ENCODE measurements around the gene ZNF865. TPM values are rescaled to one million over a fixed set of nuclear protein-coding genes. Genes with fewer than 3 reads are reported as not detected.

Gene ZNF865
- total RNA-seq, 2 donors from 2014 or later = 6.5 to 14.8 TPM

GRCh38 chr19:55614711-55615542 is 9.5 kb downstream of the ZNF865 start:
- Histone ChIP-seq H3K27me3 (no peaks in the 10 kb centered on the region), H3K36me3 (replicated peaks in 1 of 2; ENCODE audit: insufficient read depth in 1 of 2, low read depth in 2 of 2) (peaks cover 0 to 2% of the 10 kb centered on the region in 2 donors), H3K9me3 (no peaks in the 10 kb centered on the region), H3K27ac (no peak overlapping the region), H3K4me3 (no peak overlapping the region), H3K4me1 (peaks cover 10% of the 10 kb centered on the region)
- no peak for TF ChIP-seq POLR2A (IDR thresholded peaks at IDR 0.05)
- TF ChIP-seq, protein P1, sequence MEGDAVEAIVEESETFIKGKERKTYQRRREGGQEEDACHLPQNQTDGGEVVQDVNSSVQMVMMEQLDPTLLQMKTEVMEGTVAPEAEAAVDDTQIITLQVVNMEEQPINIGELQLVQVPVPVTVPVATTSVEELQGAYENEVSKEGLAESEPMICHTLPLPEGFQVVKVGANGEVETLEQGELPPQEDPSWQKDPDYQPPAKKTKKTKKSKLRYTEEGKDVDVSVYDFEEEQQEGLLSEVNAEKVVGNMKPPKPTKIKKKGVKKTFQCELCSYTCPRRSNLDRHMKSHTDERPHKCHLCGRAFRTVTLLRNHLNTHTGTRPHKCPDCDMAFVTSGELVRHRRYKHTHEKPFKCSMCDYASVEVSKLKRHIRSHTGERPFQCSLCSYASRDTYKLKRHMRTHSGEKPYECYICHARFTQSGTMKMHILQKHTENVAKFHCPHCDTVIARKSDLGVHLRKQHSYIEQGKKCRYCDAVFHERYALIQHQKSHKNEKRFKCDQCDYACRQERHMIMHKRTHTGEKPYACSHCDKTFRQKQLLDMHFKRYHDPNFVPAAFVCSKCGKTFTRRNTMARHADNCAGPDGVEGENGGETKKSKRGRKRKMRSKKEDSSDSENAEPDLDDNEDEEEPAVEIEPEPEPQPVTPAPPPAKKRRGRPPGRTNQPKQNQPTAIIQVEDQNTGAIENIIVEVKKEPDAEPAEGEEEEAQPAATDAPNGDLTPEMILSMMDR (IDR thresholded peaks at IDR 0.05) = no peak
- WGBS, 2 donors = 92 to 94% methylated on average over 20 to 44 of the region's 98 CpGs
- intact Hi-C loops (cut with DNase I) = loop anchor here (5.0 to 10.0 kb wide), 2 partner anchors 98 to 490 kb away; no protein-coding TSS in a partner anchor
- no peak for DNase-seq
- no peak for ATAC-seq

DNA sequence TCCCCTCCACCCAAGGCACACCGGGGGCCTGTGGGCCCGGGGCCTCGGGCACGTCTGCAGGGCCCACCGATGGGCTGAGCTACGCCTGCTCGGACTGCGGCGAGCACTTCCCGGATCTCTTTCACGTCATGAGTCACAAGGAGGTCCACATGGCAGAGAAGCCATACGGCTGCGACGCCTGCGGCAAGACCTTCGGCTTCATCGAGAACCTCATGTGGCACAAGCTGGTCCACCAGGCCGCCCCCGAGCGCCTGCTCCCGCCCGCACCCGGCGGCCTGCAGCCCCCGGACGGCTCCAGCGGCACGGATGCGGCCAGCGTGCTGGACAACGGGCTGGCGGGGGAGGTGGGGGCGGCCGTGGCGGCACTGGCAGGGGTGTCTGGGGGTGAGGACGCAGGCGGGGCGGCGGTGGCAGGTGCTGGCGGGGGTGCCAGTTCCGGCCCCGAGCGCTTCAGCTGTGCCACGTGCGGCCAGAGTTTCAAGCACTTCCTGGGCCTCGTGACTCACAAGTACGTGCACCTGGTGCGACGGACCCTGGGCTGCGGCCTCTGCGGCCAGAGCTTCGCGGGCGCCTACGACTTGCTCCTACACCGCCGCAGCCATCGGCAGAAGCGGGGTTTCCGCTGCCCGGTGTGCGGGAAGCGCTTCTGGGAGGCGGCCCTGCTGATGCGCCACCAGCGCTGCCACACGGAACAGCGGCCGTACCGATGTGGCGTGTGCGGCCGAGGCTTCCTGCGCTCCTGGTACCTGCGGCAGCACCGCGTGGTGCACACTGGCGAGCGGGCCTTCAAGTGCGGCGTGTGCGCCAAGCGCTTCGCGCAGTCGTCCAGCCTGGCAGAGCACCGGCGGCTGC is 10.3 kb downstream of the ZNF865 start:
- DNase-seq (no peak), ATAC-seq (no peak)
- Histone ChIP-seq H3K27me3 (no peaks in the 10 kb centered on the region), H3K4me3 (no peak overlapping the region), H3K36me3 (replicated peaks in 1 of 2; ENCODE audit: insufficient read depth in 1 of 2, low read depth in 2 of 2) (peaks cover 0 to 3% of the 10 kb centered on the region in 2 donors), H3K9me3 (no peaks in the 10 kb centered on the region), H3K4me1 (peaks cover 10% of the 10 kb centered on the region), H3K27ac (no peak overlapping the region)
- intact Hi-C loops (cut with DNase I) = loop anchor here (10.0 kb wide), 1 partner anchor 491 kb away; no protein-coding TSS in a partner anchor
- 96 to 98% methylated on average over 31 to 80 of the region's 88 CpGs for WGBS, 2 donors
- TF ChIP-seq, protein P1 (IDR thresholded peaks at IDR 0.05) = no peak
- TF ChIP-seq POLR2A (IDR thresholded peaks at IDR 0.05) = no peak

DNA sequence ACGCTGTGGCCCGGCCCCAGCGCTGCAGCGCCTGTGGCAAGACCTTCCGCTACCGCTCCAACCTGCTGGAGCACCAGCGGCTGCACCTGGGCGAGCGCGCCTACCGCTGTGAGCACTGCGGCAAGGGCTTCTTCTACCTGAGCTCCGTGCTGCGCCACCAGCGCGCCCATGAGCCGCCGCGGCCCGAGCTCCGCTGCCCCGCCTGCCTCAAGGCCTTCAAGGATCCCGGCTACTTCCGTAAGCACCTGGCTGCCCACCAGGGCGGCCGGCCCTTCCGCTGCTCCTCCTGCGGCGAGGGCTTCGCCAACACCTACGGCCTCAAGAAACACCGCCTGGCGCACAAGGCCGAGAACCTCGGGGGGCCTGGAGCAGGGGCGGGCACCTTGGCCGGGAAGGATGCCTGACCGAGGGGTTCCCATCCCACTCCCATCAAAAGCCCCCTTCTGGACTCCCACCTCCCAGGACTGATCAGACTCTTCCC is 11.0 kb downstream of the ZNF865 start:
- H3K9me3 ChIP-seq = no peaks in the 10 kb centered on the region
- intact Hi-C loops (cut with DNase I) = loop anchor here (10.0 kb wide), 1 partner anchor 492 kb away; no protein-coding TSS in a partner anchor
- peaks cover 0 to 3% of the 10 kb centered on the region in 2 donors for H3K36me3 ChIP-seq (replicated peaks in 1 of 2; ENCODE audit: insufficient read depth in 1 of 2, low read depth in 2 of 2)
- H3K27me3 ChIP-seq = no peaks in the 10 kb centered on the region
- 96 to 97% methylated on average over 23 to 38 of the region's 38 CpGs for WGBS, 2 donors
- ATAC-seq (no peak), DNase-seq (no peak)
- TF ChIP-seq, protein P1 (IDR thresholded peaks at IDR 0.05) = no peak
- TF ChIP-seq POLR2A (IDR thresholded peaks at IDR 0.05) = no peak
- peaks cover 7% of the 10 kb centered on the region for H3K4me1 ChIP-seq
- no peak overlapping the region for H3K4me3 ChIP-seq
- no peak overlapping the region for H3K27ac ChIP-seq

GRCh38 chr19:55617426-55617825 is 12.0 kb downstream of the ZNF865 start:
- no peak overlapping the region for H3K27ac ChIP-seq
- intact Hi-C loops (cut with DNase I) = loop anchor here (10.0 kb wide), 1 partner anchor 493 kb away; no protein-coding TSS in a partner anchor

More at GRCh38 chr19:55617426-55617825, 12.0 kb downstream of the ZNF865 start:
- no peaks in the 10 kb centered on the region for H3K27me3 ChIP-seq
- peaks cover 0 to 3% of the 10 kb centered on the region in 2 donors for H3K36me3 ChIP-seq (replicated peaks in 1 of 2; ENCODE audit: insufficient read depth in 1 of 2, low read depth in 2 of 2)
- no peak for TF ChIP-seq POLR2A (IDR thresholded peaks at IDR 0.05)
- TF ChIP-seq, protein P1 (IDR thresholded peaks at IDR 0.05) = no peak
- no peak overlapping the region for H3K4me3 ChIP-seq
- no peaks in the 10 kb centered on the region for H3K9me3 ChIP-seq
- no peak for ATAC-seq
- DNase-seq = no peak
- 84 to 90% methylated on average over 8 of the region's 8 CpGs for WGBS, 2 donors
- peaks cover 2% of the 10 kb centered on the region for H3K4me1 ChIP-seq

Data from body of pancreas (tissue), 4 donors.